GM12878 (cell line): Measurements from ENCODE around the gene SOS1. TPM values are rescaled to one million over a fixed set of nuclear protein-coding genes. Genes with fewer than 3 reads are reported as not detected.

ENCODE experiments used
- ATAC-seq: fragments of 200-7000 bp; cut with Tn5 transposase; 3 replicates; pipeline ENCODE4 v1.9.1; 2020; ENCODE audit warnings: mild to moderate bottlenecking, moderate library complexity
- BruUV-seq: library from RNA; stranded (reverse); fragments of 400-500 nt; replicated peaks from 2 replicates; lab custom pipeline; 2021; lab: Mats Ljungman, UMichigan
- CTCF ChIA-PET: fragments of 300-600 bp; sonication (Branson Sonifier 250); formaldehyde crosslinking; extraction: SDS; loops from one replicate; lab custom pipeline; 2021; ENCODE audit warnings: inconsistent platforms; lab: Yijun Ruan, JAX
- POLR2A ChIA-PET: fragments of 350-600 bp; formaldehyde crosslinking; extraction: SDS; loops from one replicate; lab custom pipeline; 2021; ENCODE audit warnings: inconsistent platforms; lab: Charles Lee
- RAD21 ChIA-PET: fragments of 300-600 bp; sonication (Branson Sonifier 250); formaldehyde crosslinking; loops from one replicate; lab custom pipeline; 2023; ENCODE audit warnings: antibody characterized with exemption; ENCODE audit not compliant: unreplicated experiment; lab: Charles Lee
- SMC1A ChIA-PET: fragments of 300-600 bp; sonication (Branson Sonifier 250); formaldehyde crosslinking; loops from one replicate; lab custom pipeline; 2023; ENCODE audit not compliant: unreplicated experiment, uncharacterized antibody; lab: Charles Lee
- DNase-seq: peaks from one replicate; pipeline ENCODE4 v3.0.0-alpha.2; 2011; ENCODE audit warnings: low read depth, low spot score
- FAIRE-seq: peaks from 3 replicates; lab custom pipeline; 2011; peaks lifted over from hg19 to GRCh38; lab: Jason Lieb, UNC
- H2AFZ ChIP-seq: 2 replicates; pipeline ENCODE4 v1.6.0; 2011; ENCODE audit warnings: low read depth, low read length, control low read depth; ENCODE audit not compliant: control insufficient read depth
- H3K27ac ChIP-seq: 2 replicates; pipeline ENCODE4 v1.5.1; 2011; ENCODE audit warnings: control low read depth; ENCODE audit not compliant: control insufficient read depth, insufficient read depth
- H3K27me3 ChIP-seq, 2 experiments: replicated peaks in 1 of 2; 2 replicates each; pipeline versions ENCODE4 v1.6.0 to v1.6.1; 2011; ENCODE audit warnings: low read length in 1 of 2; ENCODE audit not compliant: control insufficient read depth in 2 of 2, insufficient read depth in 2 of 2
- H3K36me3 ChIP-seq, 2 experiments: 2 replicates each; pipeline ENCODE4 v1.5.1; 2011; ENCODE audit warnings: low read length in 1 of 2; ENCODE audit not compliant: control insufficient read depth in 2 of 2, insufficient read depth in 2 of 2
- H3K4me1 ChIP-seq: 2 replicates; pipeline ENCODE4 v1.6.1; 2011; ENCODE audit warnings: mild to moderate bottlenecking, low read length, moderate library complexity, mixed read lengths; ENCODE audit not compliant: control insufficient read depth, insufficient read depth
- H3K4me2 ChIP-seq: 2 replicates; pipeline ENCODE4 v1.6.0; 2011; ENCODE audit warnings: control low read depth; ENCODE audit not compliant: control insufficient read depth, insufficient read depth
- H3K4me3 ChIP-seq: fragments of 200-600 bp; sonication (generic); 2 replicates; pipeline ENCODE4 v1.5.1; 2016
- H3K79me2 ChIP-seq: 2 replicates; pipeline ENCODE4 v1.6.0; 2011; ENCODE audit warnings: low read length; ENCODE audit not compliant: control insufficient read depth, insufficient read depth
- H3K9ac ChIP-seq: 2 replicates; pipeline ENCODE4 v1.8.0; 2011; ENCODE audit warnings: low read length, control low read depth, mixed read lengths; ENCODE audit not compliant: control insufficient read depth, insufficient read depth
- H3K9me3 ChIP-seq: replicated peaks from 3 replicates; pipeline ENCODE4 v1.5.1; 2011; ENCODE audit warnings: mild to moderate bottlenecking, low read length; ENCODE audit not compliant: control insufficient read depth, insufficient read depth
- H4K20me1 ChIP-seq: 2 replicates; pipeline ENCODE4 v1.6.0; 2011; ENCODE audit not compliant: control insufficient read depth, insufficient read depth
- CEBPB ChIP-seq, 2 experiments: fragments of 150-350 bp in 1 of 2; IDR thresholded peaks; 2 replicates each; pipeline ENCODE4 v1.6.1; 2012 to 2014; ENCODE audit warnings: low read depth in 2 of 2, low read length in 2 of 2, borderline replicate concordance in 1 of 2, inconsistent platforms in 1 of 2
- CREM ChIP-seq: IDR thresholded peaks from 2 replicates; pipeline ENCODE4 v1.6.1; 2014; ENCODE audit warnings: antibody characterized with exemption, low read depth
- ETV6 ChIP-seq, 2 experiments: fragments of 450-650 bp in 1 of 2; IDR thresholded peaks in 1 of 2; conservative IDR thresholded peaks in 1 of 2; 2 replicates each; pipeline ENCODE4 v1.6.1; 2014; ENCODE audit warnings: antibody characterized with exemption in 1 of 2, borderline replicate concordance in 1 of 2, low read depth in 1 of 2, mild to moderate bottlenecking in 1 of 2, moderate library complexity in 1 of 2
- NBN ChIP-seq: fragments of 450-650 bp; IDR thresholded peaks from 2 replicates; pipeline ENCODE4 v1.6.1; 2016
- NR2C1 ChIP-seq: fragments of 450-650 bp; IDR thresholded peaks from 2 replicates; pipeline ENCODE4 v1.6.1; 2017; ENCODE audit warnings: antibody characterized with exemption, mild to moderate bottlenecking, moderate library complexity
- SMAD1 ChIP-seq: fragments of 450-650 bp; IDR thresholded peaks from 2 replicates; pipeline ENCODE4 v1.6.1; 2018; ENCODE audit warnings: mild to moderate bottlenecking, low read depth; ENCODE audit not compliant: partially characterized antibody
- SPI1 ChIP-seq: IDR thresholded peaks from 2 replicates; pipeline ENCODE4 v1.6.1; 2011; ENCODE audit warnings: low read depth, mild to moderate bottlenecking, low read length, moderate library complexity, borderline replicate concordance; ENCODE audit not compliant: insufficient read depth
- WGBS: methylation state at CpG from one replicate; pipeline ENCODE4 v1.1.6; 2016; ENCODE audit warnings: low lambda C conversion rate; ENCODE audit not compliant: insufficient replicate concordance, insufficient coverage; ENCODE audit errors: missing lambda C conversion rate; 5-methylcytosine and 5-hydroxymethylcytosine counted together
- in situ Hi-C: fragments of 300-500 bp; cut with MboI; formaldehyde crosslinking; loops from 9 replicates; pipeline ENCODE4 v1.14.3; 2018; ENCODE audit warnings: mixed read lengths
- intact Hi-C: fragments of 100-400 bp; cut with micrococcal nuclease; formaldehyde crosslinking; loops from one replicate; pipeline ENCODE4 v1.14.2; 2022; ENCODE audit not compliant: unreplicated experiment
- polyA plus RNA-seq, 11 experiments: library from polyadenylated mRNA; depleted of rRNA in 4 of 11; unstranded in 6 of 11; stranded (reverse) in 5 of 11; fragments of >200 nt; fragmentation: Nextera tagmentation in 4 of 11; fragmentation: Illumina TruSeq in 1 of 11; extraction: Ambion mirVana in 4 of 11; extraction: Trizol in 1 of 11; gene quantifications; 1 replicate in 1 of 11; 2 replicates in 10 of 11; pipeline versions ENCODE4 v1.2.1 to v1.2.3, GENCODE V29; 2011 to 2016; ENCODE audit warnings: inconsistent platforms in 2 of 11, missing spikeins in 2 of 11, low read depth in 1 of 11
- total RNA-seq, 4 experiments: library from RNA; depleted of rRNA in 3 of 4; stranded (reverse); fragments of >200 nt in 3 of 4; fragmentation: Illumina TruSeq in 1 of 4; extraction: Trizol in 1 of 4; gene quantifications; 2 replicates each; pipeline versions ENCODE4 v1.2.1 to v1.2.3, GENCODE V29; 2013 to 2021
- TF ChIP-seq, protein P1 (sequence below): fragments of 450-650 bp; IDR thresholded peaks from 2 replicates; pipeline ENCODE4 v1.6.1; 2017; ENCODE audit warnings: antibody characterized with exemption, mild to moderate bottlenecking, moderate library complexity
- TF ChIP-seq, protein P2 (sequence below): IDR thresholded peaks from 2 replicates; pipeline ENCODE4 v1.6.1; 2011; ENCODE audit warnings: borderline replicate concordance, low read depth, mild to moderate bottlenecking, moderate library complexity, mixed read lengths, low read length; ENCODE audit not compliant: insufficient read depth; ENCODE audit errors: extremely low read length

SOS1 gene
- total and polyA plus RNA-seq, 10 of the 15 experiments (the other 5 are each of a cell fraction or from before 2014, with no cell fraction given), result 2.1 to 24.1 (median 8.5) TPM

DNA sequence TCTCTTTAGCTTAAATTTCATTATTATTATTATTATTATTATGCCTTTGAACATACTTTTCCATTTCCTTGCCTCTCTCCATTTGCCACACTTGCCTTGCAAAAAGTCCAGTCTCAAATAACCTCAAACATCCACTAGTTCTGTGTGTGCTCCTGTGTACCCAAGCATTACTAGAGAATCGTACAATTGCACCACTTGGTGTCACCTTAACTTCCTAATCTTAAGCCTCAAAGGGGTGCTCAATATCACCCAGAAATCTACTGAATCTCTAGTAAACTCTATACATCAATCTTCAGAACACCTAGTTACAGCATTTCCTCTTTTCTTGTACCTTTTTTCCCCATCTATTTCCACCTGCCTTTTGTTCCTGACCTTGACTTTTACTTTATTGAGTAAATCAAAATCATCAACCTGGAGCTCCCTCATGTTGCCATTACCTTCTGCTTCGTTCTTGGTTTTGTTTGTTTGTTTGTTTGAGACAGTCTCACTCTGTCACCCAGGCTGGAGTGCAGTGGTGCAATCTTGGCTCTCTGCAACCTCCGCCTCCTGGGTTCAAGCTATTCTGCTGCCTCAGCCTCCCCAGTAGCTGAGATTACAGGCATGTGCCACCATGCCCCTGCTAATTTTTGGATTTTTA lies 12.5 kb upstream of the SOS1 start:
- no peaks in the 10 kb centered on the region for H4K20me1 ChIP-seq
- intact Hi-C loops, result no loop called here
- RAD21 ChIA-PET, result no interaction called here
- no peaks in the 10 kb centered on the region for H3K79me2 ChIP-seq
- SMC1A ChIA-PET, result interaction anchor here (0.5 to 2.3 kb wide), 8 partner anchors 9 to 577 kb away, joined by 3 to 6 read pairs (median 4); no protein-coding TSS in a partner anchor
- H3K9ac ChIP-seq, result no peak overlapping the region
- in situ Hi-C loops, result no loop called here
- CTCF ChIA-PET, result interaction anchor here (0.7 to 2.3 kb wide), 7 partner anchors 8 to 96 kb away, joined by 3 to 8 read pairs (median 3); no protein-coding TSS in a partner anchor
- no peaks in the 10 kb centered on the region for H3K27me3 ChIP-seq
- H3K4me1 ChIP-seq, result peaks cover 14% of the 10 kb centered on the region
- no peak for TF ChIP-seq SMAD1
- TF ChIP-seq CEBPB (IDR thresholded peaks at IDR 0.05; ENCODE audit: borderline replicate concordance in 1 of 2, low read depth in 2 of 2, low read length in 2 of 2), result no peak
- no peak for TF ChIP-seq ETV6 (conservative IDR thresholded peaks at IDR 0.05 in 1 of 2, IDR thresholded peaks at IDR 0.05 in 1 of 2; ENCODE audit: borderline replicate concordance in 1 of 2, low read depth in 1 of 2)
- no peak for TF ChIP-seq CREM
- no peak for TF ChIP-seq NBN
- no peak for TF ChIP-seq SPI1
- no peak for TF ChIP-seq NR2C1
- TF ChIP-seq, protein P1, sequence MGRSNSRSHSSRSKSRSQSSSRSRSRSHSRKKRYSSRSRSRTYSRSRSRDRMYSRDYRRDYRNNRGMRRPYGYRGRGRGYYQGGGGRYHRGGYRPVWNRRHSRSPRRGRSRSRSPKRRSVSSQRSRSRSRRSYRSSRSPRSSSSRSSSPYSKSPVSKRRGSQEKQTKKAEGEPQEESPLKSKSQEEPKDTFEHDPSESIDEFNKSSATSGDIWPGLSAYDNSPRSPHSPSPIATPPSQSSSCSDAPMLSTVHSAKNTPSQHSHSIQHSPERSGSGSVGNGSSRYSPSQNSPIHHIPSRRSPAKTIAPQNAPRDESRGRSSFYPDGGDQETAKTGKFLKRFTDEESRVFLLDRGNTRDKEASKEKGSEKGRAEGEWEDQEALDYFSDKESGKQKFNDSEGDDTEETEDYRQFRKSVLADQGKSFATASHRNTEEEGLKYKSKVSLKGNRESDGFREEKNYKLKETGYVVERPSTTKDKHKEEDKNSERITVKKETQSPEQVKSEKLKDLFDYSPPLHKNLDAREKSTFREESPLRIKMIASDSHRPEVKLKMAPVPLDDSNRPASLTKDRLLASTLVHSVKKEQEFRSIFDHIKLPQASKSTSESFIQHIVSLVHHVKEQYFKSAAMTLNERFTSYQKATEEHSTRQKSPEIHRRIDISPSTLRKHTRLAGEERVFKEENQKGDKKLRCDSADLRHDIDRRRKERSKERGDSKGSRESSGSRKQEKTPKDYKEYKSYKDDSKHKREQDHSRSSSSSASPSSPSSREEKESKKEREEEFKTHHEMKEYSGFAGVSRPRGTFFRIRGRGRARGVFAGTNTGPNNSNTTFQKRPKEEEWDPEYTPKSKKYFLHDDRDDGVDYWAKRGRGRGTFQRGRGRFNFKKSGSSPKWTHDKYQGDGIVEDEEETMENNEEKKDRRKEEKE, result no peak
- TF ChIP-seq, protein P2, sequence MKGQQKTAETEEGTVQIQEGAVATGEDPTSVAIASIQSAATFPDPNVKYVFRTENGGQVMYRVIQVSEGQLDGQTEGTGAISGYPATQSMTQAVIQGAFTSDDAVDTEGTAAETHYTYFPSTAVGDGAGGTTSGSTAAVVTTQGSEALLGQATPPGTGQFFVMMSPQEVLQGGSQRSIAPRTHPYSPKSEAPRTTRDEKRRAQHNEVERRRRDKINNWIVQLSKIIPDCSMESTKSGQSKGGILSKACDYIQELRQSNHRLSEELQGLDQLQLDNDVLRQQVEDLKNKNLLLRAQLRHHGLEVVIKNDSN, result no peak
- no peak overlapping the region for H3K27ac ChIP-seq
- no peaks in the 10 kb centered on the region for H3K9me3 ChIP-seq
- no peak for ATAC-seq
- DNase-seq, result no peak
- WGBS, result 53% methylated on average over 3 of the region's 3 CpGs
- H3K36me3 ChIP-seq, result no peaks in the 10 kb centered on the region
- BruUV-seq, result no TSS peak
- H2AFZ ChIP-seq, result no peak overlapping the region
- FAIRE-seq, result no peak
- H3K4me3 ChIP-seq, result no peak overlapping the region
- H3K4me2 ChIP-seq, result no peak overlapping the region
- POLR2A ChIA-PET, result interaction anchor here (1.0 kb wide), 1 partner anchor 9 kb away, joined by 4 read pairs; no protein-coding TSS in a partner anchor
